WTC11 (cell line): ENCODE results near the gene KIAA1586.

Experiments used
- ATF1 ChIP-seq: sonication (generic); formaldehyde crosslinking; IDR thresholded peaks from 2 replicates; pipeline ENCODE4 v1.8.1; 2023; ENCODE audit warnings: mild to moderate bottlenecking, moderate library complexity, missing genetic modification reagents
- KAT7 ChIP-seq: sonication (generic); formaldehyde crosslinking; IDR thresholded peaks from 2 replicates; pipeline ENCODE4 v1.8.1; 2023; ENCODE audit warnings: missing genetic modification reagents, mild to moderate bottlenecking, borderline replicate concordance
- MAX ChIP-seq: sonication (generic); formaldehyde crosslinking; IDR thresholded peaks from 2 replicates; pipeline ENCODE4 v1.8.0; 2022; ENCODE audit warnings: mild to moderate bottlenecking, missing genetic modification reagents
- NFATC4 ChIP-seq: fragments of 250-450 bp; sonication (Bioruptor Pico); IDR thresholded peaks from 2 replicates; pipeline ENCODE4 v1.9.0; 2021; ENCODE audit warnings: mild to moderate bottlenecking
- NR2C2 ChIP-seq: sonication (generic); formaldehyde crosslinking; IDR thresholded peaks from 2 replicates; pipeline ENCODE4 v1.8.0; 2022; ENCODE audit warnings: mild to moderate bottlenecking, missing genetic modification reagents
- NR3C1 ChIP-seq: sonication (generic); formaldehyde crosslinking; conservative IDR thresholded peaks from 2 replicates; pipeline ENCODE4 v1.8.1; 2023; ENCODE audit warnings: low read depth, mild to moderate bottlenecking, missing genetic modification reagents
- ZNF121 ChIP-seq: sonication (generic); formaldehyde crosslinking; IDR thresholded peaks from 2 replicates; pipeline ENCODE4 v1.8.0; 2023; ENCODE audit warnings: missing genetic modification reagents
- ZNF232 ChIP-seq: sonication (generic); formaldehyde crosslinking; IDR thresholded peaks from 2 replicates; pipeline ENCODE4 v1.8.0; 2022; ENCODE audit warnings: mild to moderate bottlenecking, missing genetic modification reagents
- ZNF416 ChIP-seq: fragments of 250-450 bp; sonication (Bioruptor Pico); IDR thresholded peaks from 2 replicates; pipeline ENCODE4 v1.9.0; 2021; ENCODE audit warnings: mild to moderate bottlenecking, inconsistent platforms
- TF ChIP-seq, protein P1 (sequence below): fragments of 200-600 bp; IDR thresholded peaks from 2 replicates; pipeline ENCODE4 v1.8.0; 2022; ENCODE audit warnings: antibody characterized with exemption
- TF ChIP-seq, protein P2 (sequence below): sonication (generic); formaldehyde crosslinking; IDR thresholded peaks from 2 replicates; pipeline ENCODE4 v1.8.1; 2023; ENCODE audit warnings: mild to moderate bottlenecking, moderate library complexity, missing genetic modification reagents
- TF ChIP-seq, protein P3 (sequence below): sonication (generic); formaldehyde crosslinking; IDR thresholded peaks from 2 replicates; pipeline ENCODE4 v1.8.0; 2022; ENCODE audit warnings: missing genetic modification reagents

DNA sequence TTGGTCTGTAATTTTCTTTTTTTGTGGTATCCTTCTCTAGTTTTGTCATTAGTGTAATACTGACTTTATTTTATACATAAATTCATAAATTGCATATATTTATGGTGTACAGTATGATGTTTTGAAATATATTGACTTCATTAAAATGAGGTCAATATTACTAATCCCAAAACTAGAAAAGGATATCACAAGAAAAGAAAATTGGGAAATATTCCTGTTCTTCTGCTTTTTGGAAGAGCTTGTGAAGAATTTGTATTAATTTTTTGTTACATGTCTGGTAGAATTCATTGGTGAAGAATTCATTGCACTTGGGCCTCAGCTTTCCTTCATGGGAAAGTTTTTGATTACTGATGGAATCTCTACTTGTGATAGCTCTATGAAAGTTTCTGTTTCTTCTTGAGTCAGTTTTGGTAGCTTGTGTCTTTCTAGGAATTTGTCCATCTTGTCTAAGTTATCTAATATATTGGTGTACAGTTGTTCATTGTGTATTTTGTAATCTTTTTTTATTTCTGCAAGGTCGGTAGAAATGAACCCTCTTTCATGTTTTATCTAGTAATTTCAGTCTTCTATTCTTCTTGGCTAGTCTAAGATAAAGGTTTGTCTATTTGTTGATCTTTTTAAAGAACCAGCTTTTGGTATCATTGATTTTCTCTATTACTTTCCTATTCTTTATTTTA, 32.2 kb downstream of the KIAA1586 start:
- TF ChIP-seq, protein P1, sequence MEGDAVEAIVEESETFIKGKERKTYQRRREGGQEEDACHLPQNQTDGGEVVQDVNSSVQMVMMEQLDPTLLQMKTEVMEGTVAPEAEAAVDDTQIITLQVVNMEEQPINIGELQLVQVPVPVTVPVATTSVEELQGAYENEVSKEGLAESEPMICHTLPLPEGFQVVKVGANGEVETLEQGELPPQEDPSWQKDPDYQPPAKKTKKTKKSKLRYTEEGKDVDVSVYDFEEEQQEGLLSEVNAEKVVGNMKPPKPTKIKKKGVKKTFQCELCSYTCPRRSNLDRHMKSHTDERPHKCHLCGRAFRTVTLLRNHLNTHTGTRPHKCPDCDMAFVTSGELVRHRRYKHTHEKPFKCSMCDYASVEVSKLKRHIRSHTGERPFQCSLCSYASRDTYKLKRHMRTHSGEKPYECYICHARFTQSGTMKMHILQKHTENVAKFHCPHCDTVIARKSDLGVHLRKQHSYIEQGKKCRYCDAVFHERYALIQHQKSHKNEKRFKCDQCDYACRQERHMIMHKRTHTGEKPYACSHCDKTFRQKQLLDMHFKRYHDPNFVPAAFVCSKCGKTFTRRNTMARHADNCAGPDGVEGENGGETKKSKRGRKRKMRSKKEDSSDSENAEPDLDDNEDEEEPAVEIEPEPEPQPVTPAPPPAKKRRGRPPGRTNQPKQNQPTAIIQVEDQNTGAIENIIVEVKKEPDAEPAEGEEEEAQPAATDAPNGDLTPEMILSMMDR: no peak
- TF ChIP-seq KAT7 (CRISPR knock-in tag) (no peak), MAX (CRISPR knock-in tag) (no peak), ATF1 (CRISPR knock-in tag) (no peak), NR2C2 (CRISPR knock-in tag) (no peak), ZNF121 (no peak), NFATC4 (CRISPR knock-in tag) (no peak), NR3C1 (CRISPR knock-in tag) (no peak), ZNF232 (CRISPR knock-in tag) (no peak), ZNF416 (CRISPR knock-in tag) (no peak)
- TF ChIP-seq, protein P2, sequence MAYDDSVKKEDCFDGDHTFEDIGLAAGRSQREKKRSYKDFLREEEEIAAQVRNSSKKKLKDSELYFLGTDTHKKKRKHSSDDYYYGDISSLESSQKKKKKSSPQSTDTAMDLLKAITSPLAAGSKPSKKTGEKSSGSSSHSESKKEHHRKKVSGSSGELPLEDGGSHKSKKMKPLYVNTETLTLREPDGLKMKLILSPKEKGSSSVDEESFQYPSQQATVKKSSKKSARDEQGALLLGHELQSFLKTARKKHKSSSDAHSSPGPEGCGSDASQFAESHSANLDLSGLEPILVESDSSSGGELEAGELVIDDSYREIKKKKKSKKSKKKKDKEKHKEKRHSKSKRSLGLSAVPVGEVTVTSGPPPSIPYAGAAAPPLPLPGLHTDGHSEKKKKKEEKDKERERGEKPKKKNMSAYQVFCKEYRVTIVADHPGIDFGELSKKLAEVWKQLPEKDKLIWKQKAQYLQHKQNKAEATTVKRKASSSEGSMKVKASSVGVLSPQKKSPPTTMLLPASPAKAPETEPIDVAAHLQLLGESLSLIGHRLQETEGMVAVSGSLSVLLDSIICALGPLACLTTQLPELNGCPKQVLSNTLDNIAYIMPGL (CRISPR knock-in tag): no peak
- TF ChIP-seq, protein P3, sequence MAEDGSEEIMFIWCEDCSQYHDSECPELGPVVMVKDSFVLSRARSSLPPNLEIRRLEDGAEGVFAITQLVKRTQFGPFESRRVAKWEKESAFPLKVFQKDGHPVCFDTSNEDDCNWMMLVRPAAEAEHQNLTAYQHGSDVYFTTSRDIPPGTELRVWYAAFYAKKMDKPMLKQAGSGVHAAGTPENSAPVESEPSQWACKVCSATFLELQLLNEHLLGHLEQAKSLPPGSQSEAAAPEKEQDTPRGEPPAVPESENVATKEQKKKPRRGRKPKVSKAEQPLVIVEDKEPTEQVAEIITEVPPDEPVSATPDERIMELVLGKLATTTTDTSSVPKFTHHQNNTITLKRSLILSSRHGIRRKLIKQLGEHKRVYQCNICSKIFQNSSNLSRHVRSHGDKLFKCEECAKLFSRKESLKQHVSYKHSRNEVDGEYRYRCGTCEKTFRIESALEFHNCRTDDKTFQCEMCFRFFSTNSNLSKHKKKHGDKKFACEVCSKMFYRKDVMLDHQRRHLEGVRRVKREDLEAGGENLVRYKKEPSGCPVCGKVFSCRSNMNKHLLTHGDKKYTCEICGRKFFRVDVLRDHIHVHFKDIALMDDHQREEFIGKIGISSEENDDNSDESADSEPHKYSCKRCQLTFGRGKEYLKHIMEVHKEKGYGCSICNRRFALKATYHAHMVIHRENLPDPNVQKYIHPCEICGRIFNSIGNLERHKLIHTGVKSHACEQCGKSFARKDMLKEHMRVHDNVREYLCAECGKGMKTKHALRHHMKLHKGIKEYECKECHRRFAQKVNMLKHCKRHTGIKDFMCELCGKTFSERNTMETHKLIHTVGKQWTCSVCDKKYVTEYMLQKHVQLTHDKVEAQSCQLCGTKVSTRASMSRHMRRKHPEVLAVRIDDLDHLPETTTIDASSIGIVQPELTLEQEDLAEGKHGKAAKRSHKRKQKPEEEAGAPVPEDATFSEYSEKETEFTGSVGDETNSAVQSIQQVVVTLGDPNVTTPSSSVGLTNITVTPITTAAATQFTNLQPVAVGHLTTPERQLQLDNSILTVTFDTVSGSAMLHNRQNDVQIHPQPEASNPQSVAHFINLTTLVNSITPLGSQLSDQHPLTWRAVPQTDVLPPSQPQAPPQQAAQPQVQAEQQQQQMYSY (CRISPR knock-in tag): no peak
